Naive thymus-derived CD8-positive, alpha-beta T cell (primary cell): ENCODE measurements around the gene ANKDD1B. TPM values are rescaled to one million over a fixed set of nuclear protein-coding genes. Genes with fewer than 3 reads are reported as not detected.
"Not testable (repeated sequence)": the region's sequence is repeated elsewhere in the genome, so short reads cannot be mapped to it uniquely, and the experiment has no call there.

Source experiments
- ATAC-seq, 2 donors: fragments of 150-1000 bp; cut with Tn5 transposase in 1 of 2; sonication (Bioruptor Pico), chemical (Tn5 transposase) in 1 of 2; 1 replicate in 1 of 2; 2 replicates in 1 of 2; pipeline ENCODE4 v1.10.0; 2021; ENCODE audit warnings: mild to moderate bottlenecking in 2 of 2, moderate library complexity in 2 of 2
- POLR2A ChIA-PET: fragments of 350-600 bp; sonication (Branson Sonifier 250); formaldehyde crosslinking; loops from one replicate; lab custom pipeline; 2021; ENCODE audit warnings: antibody characterized with exemption; lab: Charles Lee
- DNase-seq, 10 donors: peaks; one replicate each; pipeline versions ENCODE4 v3.0.0 to v3.0.0-alpha.2; 2020 to 2022
- H3K27ac Mint-ChIP-seq, 10 donors: one replicate each; pipeline ENCODE4 v1.8.0; 2020 to 2022; ENCODE audit warnings: mild to moderate bottlenecking in 10 of 10, mixed read lengths in 10 of 10, moderate library complexity in 4 of 10, inconsistent platforms in 1 of 10
- H3K27me3 Mint-ChIP-seq, 5 donors: one replicate each; pipeline ENCODE4 v1.8.0; 2021 to 2022; ENCODE audit warnings: mixed read lengths in 5 of 5
- H3K36me3 Mint-ChIP-seq, 3 donors: one replicate each; pipeline ENCODE4 v1.8.0; 2020 to 2022; ENCODE audit warnings: mixed read lengths in 3 of 3, mild to moderate bottlenecking in 2 of 3, inconsistent platforms in 1 of 3
- H3K4me1 Mint-ChIP-seq, 4 donors: one replicate each; pipeline ENCODE4 v1.8.0; 2021 to 2022; ENCODE audit warnings: mixed read lengths in 4 of 4
- H3K4me3 Mint-ChIP-seq, 10 donors: one replicate each; pipeline ENCODE4 v1.8.0; 2020 to 2022; ENCODE audit warnings: mild to moderate bottlenecking in 10 of 10, mixed read lengths in 10 of 10, moderate library complexity in 6 of 10, inconsistent platforms in 1 of 10
- H3K9me3 Mint-ChIP-seq, 9 donors: one replicate each; pipeline ENCODE4 v1.8.0; 2020 to 2022; ENCODE audit warnings: mixed read lengths in 9 of 9, mild to moderate bottlenecking in 3 of 9, inconsistent platforms in 1 of 9, moderate library complexity in 1 of 9
- polyA plus RNA-seq, 3 donors: library from polyadenylated mRNA; unstranded; fragments of 300-500 nt; fragmentation: Illumina TruSeq; gene quantifications; one replicate each; pipeline ENCODE4 v1.2.3, GENCODE V29; 2021
- total RNA-seq, 8 experiments: library from RNA in 2 of 8; stranded (reverse) in 2 of 8; gene quantifications; one replicate each; pipeline ENCODE4 v1.2.3 and lab custom pipeline; 2021 to 2026

The ANKDD1B gene
- total and polyA plus RNA-seq, 5 experiments from 2014 or later = 0.27 to 0.75 (median 0.39) TPM

- no peak for ATAC-seq
- H3K36me3 Mint-ChIP-seq = peaks cover 0 to 46% (median 40%) of the 10 kb centered on the region in 3 donors
- DNase-seq = no peak
- no peaks in the 10 kb centered on the region for H3K9me3 Mint-ChIP-seq
- no peak overlapping the region for H3K27ac Mint-ChIP-seq
- H3K4me3 Mint-ChIP-seq = no peak overlapping the region
- peaks cover 0 to 9% (median 5%) of the 10 kb centered on the region in 4 donors for H3K4me1 Mint-ChIP-seq
- POLR2A ChIA-PET = no interaction called here
- no peaks in the 10 kb centered on the region for H3K27me3 Mint-ChIP-seq
Observed at GRCh38 chr5:75601996-75602395, 9.3 kb upstream of the ANKDD1B start.

DNA sequence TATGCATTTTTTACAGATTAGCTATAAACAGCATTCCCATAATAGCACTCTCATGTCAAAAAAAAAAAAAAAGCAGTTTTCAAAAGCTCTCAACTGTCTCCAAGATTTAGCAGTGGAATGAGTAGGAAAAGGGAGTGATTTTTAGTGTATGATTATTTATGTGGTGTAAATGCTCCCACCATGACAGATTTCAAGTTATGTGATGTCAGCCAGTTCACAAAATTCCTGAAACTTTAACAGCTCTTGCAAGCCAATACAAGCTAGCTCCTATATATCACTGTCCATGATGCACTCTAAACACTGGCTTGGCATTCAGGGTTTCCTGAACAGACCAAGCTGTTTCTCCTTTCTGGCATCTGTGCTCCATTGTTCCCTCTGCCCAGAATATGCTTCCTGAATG is 7.9 kb upstream of the ANKDD1B start:
- Mint-ChIP-seq H3K4me1 (peaks cover 0 to 9% (median 5%) of the 10 kb centered on the region in 4 donors), H3K27me3 (no peaks in the 10 kb centered on the region), H3K4me3 (no peak overlapping the region), H3K27ac (peak overlapping the region in 1 of 10 donors; percentile 13), H3K9me3 (no peaks in the 10 kb centered on the region), H3K36me3 (peaks cover 0 to 43% (median 38%) of the 10 kb centered on the region in 3 donors)
- POLR2A ChIA-PET = no interaction called here
- DNase-seq (no peak), ATAC-seq (no peak)

- Mint-ChIP-seq H3K4me3 (no peak overlapping the region), H3K27me3 (no peaks in the 10 kb centered on the region), H3K9me3 (no peaks in the 10 kb centered on the region), H3K4me1 (peaks cover 0 to 9% (median 5%) of the 10 kb centered on the region in 4 donors), H3K27ac (peak overlapping the region in 1 of 10 donors; percentile 13), H3K36me3 (peaks cover 0 to 41% (median 36%) of the 10 kb centered on the region in 3 donors)
- POLR2A ChIA-PET = no interaction called here
- no peak for DNase-seq
- ATAC-seq = no peak
Observed at GRCh38 chr5:75603821-75604220, 7.4 kb upstream of the ANKDD1B start.

DNA sequence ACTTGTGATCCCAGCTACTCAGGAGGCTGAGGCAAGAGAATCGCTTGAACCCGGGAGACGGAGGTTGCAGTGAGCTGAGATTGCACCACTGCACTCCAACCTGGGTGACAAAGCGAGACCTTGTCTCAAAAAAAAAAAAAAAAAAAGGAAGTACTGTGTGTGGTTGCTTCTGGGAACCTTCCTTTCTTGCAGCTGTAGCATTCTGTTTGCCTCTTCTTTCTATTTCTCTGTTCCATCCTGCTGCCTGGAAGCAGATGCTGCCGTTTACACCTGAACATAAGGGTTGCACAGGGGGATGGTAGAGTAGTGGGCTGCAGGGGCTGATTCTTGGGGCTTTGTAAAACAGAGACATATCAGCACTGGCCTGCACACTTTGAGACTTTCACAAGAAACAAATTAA is 3.9 kb upstream of the ANKDD1B start:
- H3K36me3 Mint-ChIP-seq = peaks cover 5 to 22% (median 20%) of the 10 kb centered on the region in 3 donors
- H3K4me3 Mint-ChIP-seq, DNase-seq, H3K9me3 Mint-ChIP-seq, POLR2A ChIA-PET, ATAC-seq: not testable (repeated sequence)
- peak overlapping the region in 1 of 10 donors; percentile 19 for H3K27ac Mint-ChIP-seq
- H3K27me3 Mint-ChIP-seq = peaks cover 0 to 10% (median 7%) of the 10 kb centered on the region in 5 donors
- peaks cover 4 to 11% (median 7%) of the 10 kb centered on the region in 4 donors for H3K4me1 Mint-ChIP-seq

DNA sequence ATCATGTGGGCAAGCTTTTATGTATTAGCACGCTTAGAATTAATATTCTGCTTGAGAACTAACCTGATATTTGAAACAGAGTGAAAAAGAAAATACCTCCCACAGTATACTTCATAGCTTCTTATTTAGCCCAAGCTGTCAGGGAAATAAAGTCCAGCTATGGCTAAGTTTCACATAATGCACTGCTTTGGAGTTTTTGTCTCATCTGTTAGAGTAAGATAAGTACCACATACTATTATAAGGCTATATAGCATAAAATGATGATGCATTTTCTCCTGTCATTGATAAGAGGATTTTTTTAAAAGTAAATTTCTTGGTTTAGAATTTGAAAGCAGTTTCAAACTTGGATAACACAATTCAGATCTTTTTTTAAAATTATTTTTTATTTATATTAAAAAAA is 2.4 kb upstream of the ANKDD1B start:
- POLR2A ChIA-PET = no interaction called here
- H3K36me3 Mint-ChIP-seq = peaks cover 7 to 12% (median 9%) of the 10 kb centered on the region in 3 donors
- H3K27me3 Mint-ChIP-seq = peaks cover 0 to 15% (median 9%) of the 10 kb centered on the region in 5 donors
- DNase-seq (no peak), ATAC-seq (no peak)
- H3K4me1 Mint-ChIP-seq = peaks cover 4 to 12% (median 7%) of the 10 kb centered on the region in 4 donors
- no peak overlapping the region for H3K27ac Mint-ChIP-seq
- H3K4me3 Mint-ChIP-seq = no peak overlapping the region
- peaks cover 0 to 4% (median 0%) of the 10 kb centered on the region in 9 donors for H3K9me3 Mint-ChIP-seq

GRCh38 chr5:75610201-75610600 is 1.1 kb upstream of the ANKDD1B start:
- Mint-ChIP-seq H3K36me3 (peaks cover 3 to 12% (median 4%) of the 10 kb centered on the region in 3 donors), H3K4me1 (peaks cover 4 to 12% (median 7%) of the 10 kb centered on the region in 4 donors), H3K27ac (no peak overlapping the region), H3K27me3 (peaks cover 0 to 15% (median 9%) of the 10 kb centered on the region in 5 donors), H3K4me3 (peak overlapping the region in 1 of 10 donors; percentile 39), H3K9me3 (peaks cover 0 to 4% (median 0%) of the 10 kb centered on the region in 9 donors)
- DNase-seq (no peak), ATAC-seq (no peak)
- POLR2A ChIA-PET = no interaction called here

DNA sequence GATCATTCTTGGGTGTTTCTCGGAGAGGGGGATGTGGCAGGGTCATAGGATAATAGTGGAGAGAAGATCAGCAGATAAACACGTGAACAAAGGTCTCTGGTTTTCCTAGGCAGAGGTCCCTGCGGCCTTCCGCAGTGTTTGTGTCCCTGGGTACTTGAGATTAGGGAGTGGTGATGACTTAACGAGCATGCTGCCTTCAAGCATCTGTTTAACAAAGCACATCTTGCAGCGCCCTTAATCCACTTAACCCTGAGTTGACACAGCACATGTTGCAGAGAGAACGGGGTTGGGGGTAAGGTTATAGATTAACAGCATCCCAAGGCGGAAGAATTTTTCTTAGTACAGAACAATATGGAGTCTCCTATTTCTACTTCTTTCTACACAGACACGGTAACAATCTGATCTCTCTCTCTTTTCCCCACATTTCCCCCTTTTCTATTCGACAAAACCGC is 368 bp upstream of the ANKDD1B start:
- H3K4me3 Mint-ChIP-seq = peak overlapping the region in 8 of 10 donors; percentile 10 to 78 (median 38)
- H3K4me1 Mint-ChIP-seq = peaks cover 4 to 12% (median 7%) of the 10 kb centered on the region in 4 donors
- H3K9me3 Mint-ChIP-seq, POLR2A ChIA-PET, H3K27ac Mint-ChIP-seq, ATAC-seq, DNase-seq: not testable (repeated sequence)
- peaks cover 0 to 15% (median 9%) of the 10 kb centered on the region in 5 donors for H3K27me3 Mint-ChIP-seq
- peaks cover 0 to 12% (median 4%) of the 10 kb centered on the region in 3 donors for H3K36me3 Mint-ChIP-seq

- Mint-ChIP-seq H3K4me1 (peaks cover 4 to 12% (median 7%) of the 10 kb centered on the region in 4 donors), H3K27me3 (peaks cover 0 to 15% (median 9%) of the 10 kb centered on the region in 5 donors), H3K27ac (no peak overlapping the region), H3K36me3 (peaks cover 0 to 12% (median 3%) of the 10 kb centered on the region in 3 donors), H3K4me3 (peak overlapping the region in 3 of 10 donors; percentile 32 to 78 (median 66)), H3K9me3 (peaks cover 0 to 4% (median 0%) of the 10 kb centered on the region in 9 donors)
- peak in 1 of 2 donors; percentile 67 for ATAC-seq
- DNase-seq = no peak
- POLR2A ChIA-PET = no interaction called here
Observed at GRCh38 chr5:75612226-75612569, 945 bp downstream of the ANKDD1B start.

DNA sequence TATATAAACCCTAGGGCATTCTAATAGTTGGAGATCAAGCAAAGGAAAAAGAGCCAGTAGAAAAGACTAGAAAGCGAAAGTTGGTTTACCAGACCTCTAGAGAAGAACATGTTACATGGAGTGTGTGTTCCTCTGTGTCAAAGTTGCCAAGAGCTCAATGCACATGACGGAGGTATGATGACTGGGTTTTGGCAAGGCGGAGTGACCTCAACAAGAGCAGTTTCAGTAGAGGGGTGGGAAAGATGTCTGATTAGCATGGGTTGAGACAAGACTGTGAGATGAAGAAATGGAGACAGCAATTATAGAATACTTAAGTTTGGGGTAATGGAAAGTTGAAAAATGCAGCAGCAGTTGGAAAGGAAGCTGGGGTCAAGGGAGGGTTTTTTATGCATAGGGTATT is 1.6 kb downstream of the ANKDD1B start:
- no peak for ATAC-seq
- POLR2A ChIA-PET = no interaction called here

GRCh38 chr5:75614176-75614575 is 2.9 kb downstream of the ANKDD1B start:
- peaks cover 0 to 12% (median 3%) of the 10 kb centered on the region in 3 donors for H3K36me3 Mint-ChIP-seq
- DNase-seq (no peak), ATAC-seq (no peak)
- POLR2A ChIA-PET = no interaction called here
- peaks cover 0 to 15% (median 9%) of the 10 kb centered on the region in 5 donors for H3K27me3 Mint-ChIP-seq
- H3K9me3 Mint-ChIP-seq = peaks cover 0 to 4% (median 0%) of the 10 kb centered on the region in 9 donors
- peaks cover 4 to 12% (median 7%) of the 10 kb centered on the region in 4 donors for H3K4me1 Mint-ChIP-seq
- no peak overlapping the region for H3K27ac Mint-ChIP-seq
- no peak overlapping the region for H3K4me3 Mint-ChIP-seq

More for the DNA sequence above, 1.6 kb downstream of the ANKDD1B start:
- Mint-ChIP-seq H3K36me3 (peaks cover 0 to 12% (median 3%) of the 10 kb centered on the region in 3 donors), H3K27ac (no peak overlapping the region), H3K4me1 (peaks cover 4 to 12% (median 7%) of the 10 kb centered on the region in 4 donors), H3K27me3 (peaks cover 0 to 15% (median 9%) of the 10 kb centered on the region in 5 donors), H3K4me3 (peak overlapping the region in 1 of 10 donors; percentile 0), H3K9me3 (peaks cover 0 to 4% (median 0%) of the 10 kb centered on the region in 9 donors)
- no peak for DNase-seq

- ATAC-seq (no peak), DNase-seq (no peak)
- Mint-ChIP-seq H3K4me3 (no peak overlapping the region), H3K4me1 (peaks cover 0 to 6% (median 0%) of the 10 kb centered on the region in 4 donors), H3K36me3 (peaks cover 0 to 7% (median 3%) of the 10 kb centered on the region in 3 donors), H3K27ac (no peak overlapping the region), H3K27me3 (peaks cover 0 to 10% (median 0%) of the 10 kb centered on the region in 5 donors), H3K9me3 (peaks cover 0 to 4% (median 0%) of the 10 kb centered on the region in 9 donors)
- POLR2A ChIA-PET = no interaction called here
Observed at GRCh38 chr5:75616371-75616881, 5.2 kb downstream of the ANKDD1B start.

DNA sequence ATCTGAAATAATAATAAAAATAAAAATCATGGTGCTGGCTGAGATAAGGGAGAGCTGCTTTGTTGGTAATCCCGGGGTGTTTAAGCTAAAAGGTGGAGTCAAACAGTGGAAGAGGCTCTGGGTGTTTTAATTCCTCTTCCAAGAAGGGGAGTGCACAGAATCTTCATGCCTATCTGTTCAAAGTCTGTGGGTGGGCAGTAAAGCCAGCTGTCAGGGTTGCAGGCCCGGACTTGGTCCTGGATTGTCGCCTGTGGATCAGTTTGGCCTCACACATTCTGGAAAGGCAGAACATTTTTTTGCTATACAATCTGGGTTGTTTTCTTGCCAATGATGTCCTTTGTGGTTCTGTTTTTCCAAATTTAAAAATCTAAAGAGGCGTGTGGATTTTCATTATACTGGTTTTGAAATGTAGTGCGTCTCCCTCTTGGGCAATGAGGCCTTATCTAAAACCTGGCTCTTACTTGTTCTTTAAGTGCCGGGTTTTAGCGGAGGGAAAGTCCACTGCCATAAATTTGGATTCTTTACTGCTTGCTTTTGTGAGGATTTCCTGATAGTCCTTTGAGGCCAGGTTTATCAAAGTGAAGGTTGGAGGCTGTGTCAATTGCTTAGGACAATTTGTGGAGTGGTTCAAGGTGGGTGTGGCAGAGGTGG is 5.8 kb downstream of the ANKDD1B start:
- Mint-ChIP-seq H3K27ac (no peak overlapping the region), H3K9me3 (peaks cover 0 to 4% (median 0%) of the 10 kb centered on the region in 9 donors), H3K27me3 (peaks cover 0 to 10% (median 0%) of the 10 kb centered on the region in 5 donors), H3K4me1 (peaks cover 0 to 2% (median 0%) of the 10 kb centered on the region in 4 donors), H3K36me3 (peaks cover 0 to 7% (median 3%) of the 10 kb centered on the region in 3 donors), H3K4me3 (no peak overlapping the region)
- POLR2A ChIA-PET = no interaction called here
- ATAC-seq = no peak
- DNase-seq = no peak
